C4-2B (cell line): ENCODE data around the gene TSPAN13.

Source experiments
- CTCF ChIP-seq: fragments of 450-650 bp; conservative IDR thresholded peaks from 2 replicates; pipeline ENCODE4 v1.5.1; 2017; ENCODE audit warnings: mild to moderate bottlenecking
- ZFX ChIP-seq: fragments of 450-650 bp; IDR thresholded peaks from 2 replicates; pipeline ENCODE4 v1.6.1; 2017

- TF ChIP-seq CTCF (no peak), ZFX (no peak)
These were observed 11.9 kb upstream of the TSPAN13 start for GRCh38 chr7:16741676-16742075.
